AG04449 (cell line): ENCODE data around the gene CMPK1.
"Not testable (repeated sequence)": the region's sequence is repeated elsewhere in the genome, so short reads cannot be mapped to it uniquely, and the experiment has no call there.

Experiments
- CTCF ChIA-PET: fragments of 350-600 bp; formaldehyde crosslinking; extraction: SDS; loops from one replicate; lab custom pipeline; 2021; ENCODE audit warnings: antibody characterized with exemption; lab: Yijun Ruan, JAX
- POLR2A ChIA-PET: fragments of 400-600, 350-600 bp; formaldehyde crosslinking; extraction: SDS; loops from one replicate; lab custom pipeline; 2020; ENCODE audit warnings: antibody characterized with exemption, inconsistent platforms; lab: Yijun Ruan, JAX
- DNase-seq: peaks from one replicate; pipeline ENCODE4 v3.0.0-alpha.2; 2010; ENCODE audit warnings: low read depth, low spot score
- H3K4me3 ChIP-seq: 2 replicates; pipeline ENCODE4 v1.5.1; 2011; ENCODE audit warnings: low read depth, mild to moderate bottlenecking, control low read depth, low read length
- TF ChIP-seq, protein P1 (sequence below): IDR thresholded peaks from one replicate; pipeline ENCODE4 v1.5.1; 2011; ENCODE audit warnings: mild to moderate bottlenecking, moderate library complexity, low read length, control low read depth, inconsistent platforms; ENCODE audit not compliant: insufficient read depth; ENCODE audit errors: missing control alignments

CMPK1 gene

DNA sequence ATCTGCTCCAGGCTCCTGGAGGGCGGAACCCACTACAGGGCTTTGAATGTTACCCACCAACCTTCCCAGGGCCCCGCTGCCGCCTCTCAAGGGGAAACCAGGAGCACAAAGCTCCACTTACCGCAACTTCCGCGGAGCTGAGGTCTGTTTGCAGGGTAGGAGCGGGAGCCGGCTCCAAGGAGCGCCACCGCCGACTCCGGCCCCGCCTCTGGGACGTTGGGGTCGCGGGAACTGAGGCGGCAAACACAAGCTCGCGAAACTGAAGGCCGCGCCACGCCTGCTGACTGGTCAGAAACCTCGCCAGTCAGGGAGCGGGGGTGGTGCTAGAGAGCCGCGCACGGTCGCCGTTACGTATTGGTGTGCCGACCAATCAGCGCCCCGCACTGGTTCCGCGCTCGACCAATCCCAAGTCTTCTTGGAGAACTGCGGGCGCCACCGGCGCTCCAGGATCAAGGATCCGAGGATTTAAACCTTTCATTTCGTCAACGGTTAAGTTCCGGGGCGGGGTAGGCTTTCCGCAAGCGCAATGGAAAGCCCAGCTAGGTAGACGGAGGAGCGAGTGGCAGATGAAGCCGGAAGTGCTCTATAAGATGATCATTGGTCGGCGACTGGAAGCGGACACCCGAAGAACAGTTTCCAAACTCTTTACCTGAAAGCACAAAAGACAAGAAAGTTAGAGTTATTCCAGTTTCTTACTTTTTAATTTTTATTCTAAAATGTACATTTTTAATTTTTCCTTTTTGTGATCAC lies 19.5 kb upstream of the CMPK1 start, which contains the start of gene STIL:
Gene STIL, minus strand, starts transcription at position 233 of the 750 bp plus-strand sequence. CDS start 3,828 bp downstream, outside the sequence.
- TF ChIP-seq, protein P1, sequence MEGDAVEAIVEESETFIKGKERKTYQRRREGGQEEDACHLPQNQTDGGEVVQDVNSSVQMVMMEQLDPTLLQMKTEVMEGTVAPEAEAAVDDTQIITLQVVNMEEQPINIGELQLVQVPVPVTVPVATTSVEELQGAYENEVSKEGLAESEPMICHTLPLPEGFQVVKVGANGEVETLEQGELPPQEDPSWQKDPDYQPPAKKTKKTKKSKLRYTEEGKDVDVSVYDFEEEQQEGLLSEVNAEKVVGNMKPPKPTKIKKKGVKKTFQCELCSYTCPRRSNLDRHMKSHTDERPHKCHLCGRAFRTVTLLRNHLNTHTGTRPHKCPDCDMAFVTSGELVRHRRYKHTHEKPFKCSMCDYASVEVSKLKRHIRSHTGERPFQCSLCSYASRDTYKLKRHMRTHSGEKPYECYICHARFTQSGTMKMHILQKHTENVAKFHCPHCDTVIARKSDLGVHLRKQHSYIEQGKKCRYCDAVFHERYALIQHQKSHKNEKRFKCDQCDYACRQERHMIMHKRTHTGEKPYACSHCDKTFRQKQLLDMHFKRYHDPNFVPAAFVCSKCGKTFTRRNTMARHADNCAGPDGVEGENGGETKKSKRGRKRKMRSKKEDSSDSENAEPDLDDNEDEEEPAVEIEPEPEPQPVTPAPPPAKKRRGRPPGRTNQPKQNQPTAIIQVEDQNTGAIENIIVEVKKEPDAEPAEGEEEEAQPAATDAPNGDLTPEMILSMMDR, result no peak
- CTCF ChIA-PET, result interaction anchor here (0.6 to 1.4 kb wide), 3 partner anchors 18 to 121 kb away, joined by 3 to 5 read pairs (median 3); partner anchors contain the start of gene CMPK1
- DNase-seq, result peak; percentile 97
- H3K4me3 ChIP-seq, result peak within 1 kb of the TSS; percentile 91
- POLR2A ChIA-PET, result interaction anchor here (1.1 to 3.2 kb wide), 3 partner anchors 10 to 135 kb away, joined by 4 to 17 read pairs (median 5); partner anchors contain the start of gene CMPK1

DNA sequence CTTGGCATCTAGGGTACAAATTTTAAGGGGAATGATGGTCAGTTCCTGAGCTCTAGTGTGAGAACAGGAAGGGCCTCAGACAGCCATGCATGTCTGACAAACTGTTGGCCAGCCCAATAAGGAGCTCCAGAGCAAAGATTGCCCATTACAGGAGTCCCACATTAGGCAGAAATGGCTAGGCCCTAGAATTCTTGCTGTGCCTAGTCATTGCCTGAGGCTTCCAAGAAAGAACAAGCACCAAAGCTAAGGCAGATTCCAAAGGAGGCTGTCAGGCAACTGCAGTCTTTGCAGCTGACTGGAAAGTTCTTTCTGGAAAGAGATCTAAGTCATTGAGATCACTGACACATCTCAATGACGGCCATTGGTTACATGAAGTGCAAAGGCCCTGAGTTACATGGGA lies 15.7 kb upstream of the CMPK1 start:
- peak; percentile 96 for DNase-seq
- POLR2A ChIA-PET, result interaction anchor here (1.3 to 1.9 kb wide), 2 partner anchors 13 to 16 kb away, joined by 4 to 13 read pairs; partner anchors contain the start of gene CMPK1
- CTCF ChIA-PET, result interaction anchor here (0.6 to 2.9 kb wide), 10 partner anchors 10 to 393 kb away, joined by 3 to 20 read pairs (median 4); partner anchors contain the start of genes CMPK1 and FOXD2
- no peak overlapping the region for H3K4me3 ChIP-seq
- TF ChIP-seq, protein P1, result no peak

DNA sequence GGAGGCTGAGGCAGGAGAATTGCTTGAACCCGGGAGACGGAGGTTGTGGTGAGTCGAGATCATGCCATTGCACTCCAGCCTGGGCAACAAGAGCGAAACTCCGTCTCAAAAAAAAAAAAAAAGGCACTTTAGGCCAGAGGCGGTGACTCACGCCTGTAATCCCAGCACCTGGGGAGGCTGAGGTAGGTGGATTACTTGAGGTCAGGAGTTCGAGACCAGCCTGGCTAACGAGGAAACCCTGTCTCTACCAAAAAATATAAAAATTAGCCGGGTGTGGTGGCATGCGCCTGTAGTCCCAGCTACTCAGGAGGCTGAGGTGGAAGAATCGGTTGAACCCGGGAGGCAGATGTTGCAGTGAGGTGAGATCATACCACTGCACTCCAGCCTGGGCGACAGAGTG lies 13.6 kb upstream of the CMPK1 start:
- POLR2A ChIA-PET, DNase-seq, H3K4me3 ChIP-seq: not testable (repeated sequence)
- CTCF ChIA-PET, result interaction anchor here (1.6 kb wide), 1 partner anchor 14 kb away, joined by 4 read pairs; no protein-coding TSS in a partner anchor

DNA sequence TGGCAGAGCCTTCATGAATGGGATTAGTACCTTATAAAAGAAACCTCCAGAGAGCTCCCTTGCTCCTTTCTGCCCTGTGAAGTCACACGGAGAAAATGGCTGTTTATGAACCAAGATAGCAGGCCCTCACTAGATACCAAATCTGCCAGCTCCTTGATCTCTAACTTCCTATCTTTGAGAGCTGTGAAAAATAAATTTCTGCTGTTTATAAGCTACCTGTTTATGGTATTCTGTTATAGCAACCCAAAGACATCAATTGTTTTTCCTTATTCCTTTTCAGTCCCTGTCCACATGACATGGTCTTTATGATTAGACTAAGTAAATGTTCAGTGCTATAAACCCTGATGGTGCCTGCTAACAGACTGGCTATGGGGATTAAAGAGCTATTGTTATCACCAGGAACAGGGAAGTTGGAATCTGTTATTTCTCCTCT lies 10.0 kb upstream of the CMPK1 start:
- TF ChIP-seq, protein P1, result no peak
- ChIA-PET POLR2A (interaction anchor here (1.3 to 2.4 kb wide), 2 partner anchors 9 to 10 kb away, joined by 5 to 13 read pairs; partner anchors contain the start of genes CMPK1 and STIL), CTCF (interaction anchor here (1.3 to 1.8 kb wide), 2 partner anchors 9 to 10 kb away, joined by 5 to 6 read pairs; partner anchors contain the start of gene CMPK1)
- DNase-seq, result no peak
- no peak overlapping the region for H3K4me3 ChIP-seq

DNA sequence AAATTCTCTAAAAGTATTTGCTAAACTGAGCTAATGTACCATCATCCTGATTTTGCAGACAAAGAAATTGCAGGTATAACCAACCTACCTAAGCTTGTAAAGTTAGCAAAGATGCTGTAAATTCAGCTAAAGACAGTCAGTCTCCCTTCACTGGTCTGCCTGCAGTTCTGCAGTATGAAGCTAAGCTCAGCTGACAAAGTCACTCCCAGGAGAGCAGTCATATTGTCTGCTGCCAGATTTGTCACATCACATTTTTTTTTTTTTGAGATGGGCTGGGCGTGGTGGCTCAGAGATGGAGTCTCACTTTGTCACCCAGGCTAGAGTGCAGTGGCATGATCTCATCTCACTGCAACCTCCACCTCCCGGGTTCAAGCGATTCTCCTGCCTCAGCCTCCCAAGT lies 8.9 kb upstream of the CMPK1 start:
- TF ChIP-seq, protein P1, result no peak
- H3K4me3 ChIP-seq, result no peak overlapping the region
- CTCF ChIA-PET, result interaction anchor here (1.3 kb wide), 1 partner anchor 8 kb away, joined by 5 read pairs; no protein-coding TSS in a partner anchor
- POLR2A ChIA-PET, result interaction anchor here (2.4 kb wide), 1 partner anchor 9 kb away, joined by 13 read pairs; the partner anchor contains the start of gene CMPK1
- DNase-seq, result no peak

DNA sequence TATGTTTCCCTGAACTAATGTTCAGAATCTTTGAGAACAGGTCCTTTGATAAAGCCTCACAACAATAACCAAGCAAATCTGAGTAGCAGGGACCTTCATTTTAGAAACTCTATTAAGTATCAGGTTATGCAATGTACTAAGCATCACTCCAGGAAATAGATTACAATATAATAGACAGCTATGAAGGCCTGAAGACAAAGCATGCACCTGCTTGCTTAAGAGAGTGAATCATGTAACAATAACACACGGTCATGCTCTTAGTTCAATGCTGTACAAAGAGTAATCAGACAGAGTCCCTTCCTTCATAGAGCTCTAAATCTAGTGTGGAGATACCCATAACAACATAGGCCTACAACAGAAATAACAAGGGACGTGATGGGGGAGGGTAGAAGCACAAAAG lies 8.1 kb upstream of the CMPK1 start:
- H3K4me3 ChIP-seq, result no peak overlapping the region
- CTCF ChIA-PET, result interaction anchor here (0.9 kb wide), 1 partner anchor 146 kb away, joined by 3 read pairs; no protein-coding TSS in a partner anchor
- no peak for DNase-seq
- TF ChIP-seq, protein P1, result no peak
- POLR2A ChIA-PET, result no interaction called here
